HG02885 (cell line): Measurements from ENCODE around the gene KCNQ1.

Experiments used
- ATAC-seq: cut with Tn5 transposase; IDR thresholded peaks from one replicate; pipeline ENCODE4 v1.9.1; 2021; ENCODE audit warnings: mild to moderate bottlenecking; ENCODE audit not compliant: unreplicated experiment, poor library complexity

Gene KCNQ1

GRCh38 chr11:2833716-2834502 lies 389.1 kb downstream of the KCNQ1 start:
- no peak for ATAC-seq

- no peak for ATAC-seq
Measured at GRCh38 chr11:2834503-2835273, 389.9 kb downstream of the KCNQ1 start.

DNA sequence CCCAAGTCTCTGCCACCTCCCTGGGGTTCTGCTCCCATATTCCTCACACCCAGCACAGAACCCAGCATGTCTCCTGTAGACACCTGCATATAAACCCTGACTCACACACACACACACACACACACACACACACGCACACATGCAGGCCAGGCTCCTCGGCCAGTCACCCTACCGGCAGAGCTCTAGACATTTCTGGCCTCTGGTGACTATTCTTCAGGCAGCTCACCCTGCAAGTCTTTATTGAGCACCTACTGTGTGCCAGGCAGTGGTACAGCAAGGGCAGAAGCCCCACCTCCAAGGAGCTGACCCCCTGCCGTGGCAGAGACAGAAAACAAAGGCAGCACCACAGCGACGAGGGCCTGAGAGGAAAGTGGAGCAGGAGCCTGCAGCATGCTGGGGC lies 390.5 kb downstream of the KCNQ1 start:
- ATAC-seq, result no peak

DNA sequence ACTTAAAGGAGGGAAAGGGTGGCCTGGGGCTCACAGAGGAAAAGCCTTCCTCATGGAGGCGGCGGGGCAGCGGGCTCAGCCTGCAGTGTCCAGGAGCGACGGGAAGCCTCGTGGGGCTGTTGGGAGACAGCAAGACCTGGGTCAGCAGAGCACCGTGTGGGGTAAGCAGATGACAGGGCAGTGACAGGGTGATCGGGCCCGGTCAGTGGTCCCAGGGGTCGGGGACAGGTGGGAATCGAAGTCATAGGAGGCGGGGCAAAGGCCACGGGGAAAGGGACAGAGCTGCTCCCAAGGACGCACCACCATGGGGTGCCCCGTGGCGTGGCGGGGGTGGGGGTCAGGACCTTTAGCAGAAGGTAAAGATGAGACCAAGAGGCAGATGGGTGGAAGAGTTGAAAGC lies 390.9 kb downstream of the KCNQ1 start:
- no peak for ATAC-seq

DNA sequence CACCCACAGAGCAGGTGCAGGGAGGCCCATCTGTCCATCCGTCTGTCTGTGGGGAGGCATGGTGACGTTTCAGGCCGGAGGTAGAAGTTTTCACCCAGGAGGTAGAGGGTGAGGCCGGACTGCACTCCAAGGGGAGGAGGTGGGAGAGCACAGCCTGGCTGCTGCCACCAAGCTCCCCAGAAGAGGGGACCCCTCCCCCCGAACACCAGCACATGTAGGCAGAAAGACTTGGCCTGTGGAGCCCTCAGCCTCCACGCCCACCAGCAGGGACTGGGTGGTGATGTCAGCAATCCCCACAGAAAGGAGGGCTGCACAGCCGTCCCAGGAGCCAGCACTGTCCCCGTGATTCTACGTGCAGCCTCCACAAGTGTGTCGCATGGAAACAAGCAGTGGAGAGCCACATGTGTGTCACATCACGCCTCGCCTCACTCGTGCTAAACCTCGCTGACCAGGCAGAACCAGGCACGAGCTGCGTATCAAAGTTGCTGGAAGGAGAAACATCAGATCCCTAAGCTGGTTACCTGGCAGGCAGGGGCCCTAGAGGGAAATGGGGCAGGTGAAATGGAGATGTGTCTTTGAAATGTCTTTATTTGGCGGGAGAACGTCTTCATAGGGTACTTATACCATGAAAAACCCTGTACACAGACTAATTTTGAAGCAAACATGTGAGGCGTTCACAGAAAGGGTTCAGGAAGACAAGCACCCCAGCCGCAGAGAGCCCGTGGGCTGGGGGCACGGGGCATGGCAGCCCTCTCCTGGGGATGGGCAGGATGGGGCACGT lies 391.7 kb downstream of the KCNQ1 start:
- ATAC-seq, result no peak

- ATAC-seq, result no peak
Measured at GRCh38 chr11:2837096-2837601, 392.3 kb downstream of the KCNQ1 start.

DNA sequence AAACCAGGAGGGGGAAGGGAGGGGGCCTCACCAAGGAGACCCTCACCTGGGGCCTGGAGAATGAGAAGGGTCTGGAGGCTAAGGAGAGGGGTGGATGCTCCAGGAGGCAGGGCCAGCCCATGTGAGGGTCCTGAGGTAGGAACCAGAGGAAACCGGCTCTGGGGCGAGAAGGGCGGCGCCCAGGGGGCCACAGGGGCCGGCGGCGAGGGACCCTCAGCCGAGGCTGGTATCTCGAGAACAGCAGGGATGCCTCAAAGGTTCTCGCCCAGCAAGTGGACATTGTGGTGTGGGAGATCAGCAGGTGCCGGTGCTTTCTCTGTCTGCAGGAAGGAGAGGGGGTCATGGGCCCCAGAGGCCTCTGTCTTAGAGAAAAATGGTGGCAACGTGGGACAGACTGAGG lies 392.8 kb downstream of the KCNQ1 start:
- ATAC-seq, result no peak

GRCh38 chr11:2838091-2838490 lies 393.3 kb downstream of the KCNQ1 start:
- no peak for ATAC-seq

GRCh38 chr11:2838676-2839294 lies 394.0 kb downstream of the KCNQ1 start:
- ATAC-seq, result no peak

- ATAC-seq, result no peak
Measured at GRCh38 chr11:2839395-2839943, 394.7 kb downstream of the KCNQ1 start.

DNA sequence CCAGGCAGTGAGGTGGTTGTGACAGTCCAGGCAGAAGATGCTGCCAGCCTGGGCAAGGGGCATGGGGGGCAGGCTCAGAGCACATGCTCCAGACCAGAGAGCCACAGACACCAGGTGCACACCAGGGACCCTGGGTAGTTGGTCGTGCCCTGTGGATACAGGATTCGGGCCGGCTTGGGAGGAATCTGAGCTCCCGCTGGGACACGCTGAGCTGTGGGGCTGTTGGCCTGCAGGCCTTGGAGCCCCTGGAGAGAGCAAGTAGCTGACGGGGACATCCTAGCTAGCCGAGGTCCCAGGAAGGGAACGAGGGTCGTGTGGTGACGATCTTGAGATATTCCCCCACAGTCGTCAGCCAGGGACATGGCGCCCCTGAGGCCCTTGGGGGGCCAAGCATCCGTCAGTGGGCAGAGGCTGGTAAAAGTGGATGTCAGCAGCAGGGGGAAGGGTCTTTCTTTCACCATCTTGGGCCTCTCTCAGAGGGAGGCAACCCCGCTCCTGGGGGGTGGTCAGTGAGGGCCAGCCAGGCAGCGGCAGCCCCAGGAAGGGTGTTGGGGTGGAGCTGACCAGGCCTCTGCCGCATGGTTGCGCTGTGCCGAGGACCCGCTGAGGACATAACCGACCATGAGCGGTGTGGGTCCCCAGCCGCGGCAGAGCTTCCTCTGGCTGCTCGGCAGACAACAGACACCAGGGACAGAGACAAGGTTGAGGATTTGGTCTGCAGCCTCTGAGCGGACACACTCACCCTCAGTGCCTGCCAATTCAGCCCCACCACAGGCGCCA lies 396.8 kb downstream of the KCNQ1 start:
- ATAC-seq, result no peak

DNA sequence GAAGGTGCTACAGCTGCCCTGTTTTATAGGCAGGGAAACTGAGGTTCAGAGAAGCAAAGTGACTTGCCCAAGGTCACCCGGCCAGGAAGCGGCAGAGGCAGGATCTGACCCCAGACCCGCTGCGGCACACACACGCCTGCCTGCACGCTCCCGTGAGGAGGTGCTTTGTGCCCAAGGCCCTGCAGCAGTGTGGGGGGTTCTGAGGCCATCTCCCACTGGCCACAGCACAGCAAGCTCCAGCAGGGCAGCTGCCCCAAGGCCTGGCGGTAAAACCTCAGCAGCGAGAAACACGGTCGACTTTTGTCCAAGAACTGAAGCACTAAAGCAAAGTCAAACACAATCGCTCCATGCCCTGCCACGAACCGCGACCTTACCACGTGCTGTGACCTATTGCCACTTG lies 398.1 kb downstream of the KCNQ1 start:
- no peak for ATAC-seq

- ATAC-seq, result no peak
Measured at GRCh38 chr11:2843551-2843950, 398.7 kb downstream of the KCNQ1 start.

DNA sequence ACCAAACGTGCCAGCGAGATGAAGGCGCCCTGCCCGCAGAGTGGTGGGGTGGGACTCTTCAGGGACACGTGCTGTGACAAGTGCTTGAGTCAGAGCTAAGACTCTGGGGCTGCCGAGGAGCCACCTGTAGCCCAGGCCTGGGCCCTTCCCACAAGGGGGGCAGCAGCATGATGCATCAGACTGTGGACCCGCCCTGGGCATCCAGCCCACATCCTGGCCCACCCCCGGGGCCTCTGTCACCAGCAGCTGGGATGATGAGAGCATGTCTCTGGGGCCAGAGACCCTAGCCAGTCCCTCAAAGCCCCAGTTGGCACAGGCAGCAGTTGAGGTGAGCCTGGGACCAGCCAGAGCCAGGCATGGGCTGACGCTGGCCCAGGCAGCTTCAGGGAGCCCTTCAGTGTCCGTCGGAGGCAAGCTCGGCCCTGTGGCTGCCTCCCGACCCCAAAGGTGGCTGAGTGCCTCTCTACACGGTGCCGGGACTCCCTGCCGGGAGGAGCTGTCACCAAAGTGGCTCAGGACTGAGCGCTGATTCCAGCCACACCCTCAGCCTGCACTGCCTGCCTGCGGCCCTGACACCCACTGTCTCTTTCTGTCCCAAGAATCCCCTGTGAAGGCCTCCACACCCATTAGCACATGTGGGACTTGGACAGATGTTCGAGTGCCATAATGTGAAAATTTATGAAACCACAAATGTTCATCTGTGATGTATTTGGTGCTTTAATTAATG lies 399.5 kb downstream of the KCNQ1 start:
- ATAC-seq, result no peak

DNA sequence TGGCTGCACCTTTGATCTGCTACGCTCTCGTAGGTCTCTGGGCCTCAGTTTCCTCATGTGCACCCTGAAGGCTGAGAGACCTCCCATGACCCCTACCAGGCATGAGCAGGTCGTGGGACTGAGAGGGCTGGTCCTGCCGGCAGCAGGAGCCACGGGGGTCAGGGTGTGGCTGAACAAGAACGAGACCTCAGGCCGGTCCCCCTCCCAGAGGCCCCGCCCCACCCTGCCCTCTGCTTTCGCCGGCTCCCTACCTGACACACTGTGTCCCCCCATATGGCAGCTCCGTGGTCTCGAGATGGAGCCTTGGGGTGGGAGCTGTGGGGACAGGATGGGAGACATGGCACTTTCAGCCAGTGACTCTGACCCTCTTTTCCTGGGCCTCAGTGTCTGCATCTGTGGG lies 400.2 kb downstream of the KCNQ1 start:
- ATAC-seq, result no peak

DNA sequence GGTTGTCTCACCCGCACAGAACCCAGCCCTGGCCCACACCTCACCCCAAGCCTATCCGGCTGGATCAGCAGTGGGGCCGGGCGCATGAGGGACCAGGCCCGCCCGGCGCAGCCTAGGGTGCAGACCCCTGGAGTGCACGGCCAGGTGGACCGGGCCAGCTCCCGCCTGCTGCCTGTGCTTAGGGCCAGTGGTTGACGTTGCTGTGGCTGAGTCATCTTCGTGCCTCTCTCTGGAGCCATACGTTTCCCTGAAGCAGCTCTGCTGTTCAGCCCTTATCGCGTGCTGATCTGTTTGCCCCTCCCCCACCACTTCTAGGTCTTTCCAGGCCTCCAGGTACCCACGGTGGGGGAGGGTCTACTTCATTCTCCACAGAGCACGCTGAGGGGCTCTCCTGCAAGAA lies 401.2 kb downstream of the KCNQ1 start:
- no peak for ATAC-seq

DNA sequence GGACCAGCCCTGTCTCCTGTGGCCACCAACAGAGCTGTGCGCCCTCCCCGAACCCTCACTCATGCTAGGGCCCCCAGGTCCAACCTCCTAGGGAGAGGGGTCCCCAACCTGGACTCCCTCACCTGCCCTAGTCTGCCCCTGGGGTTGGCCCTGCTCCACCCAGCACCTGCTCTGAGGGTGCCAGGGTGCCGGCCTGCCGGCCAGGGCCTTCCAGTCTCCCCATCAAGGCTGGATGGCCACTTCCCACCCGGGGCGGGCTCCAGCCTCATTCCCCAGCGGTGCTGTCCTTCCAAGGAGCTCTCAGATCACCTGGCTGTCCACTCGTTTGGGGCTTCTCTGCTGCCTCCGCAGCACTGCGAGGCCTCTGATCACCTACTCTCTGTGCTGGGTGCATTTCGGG lies 401.7 kb downstream of the KCNQ1 start:
- no peak for ATAC-seq

DNA sequence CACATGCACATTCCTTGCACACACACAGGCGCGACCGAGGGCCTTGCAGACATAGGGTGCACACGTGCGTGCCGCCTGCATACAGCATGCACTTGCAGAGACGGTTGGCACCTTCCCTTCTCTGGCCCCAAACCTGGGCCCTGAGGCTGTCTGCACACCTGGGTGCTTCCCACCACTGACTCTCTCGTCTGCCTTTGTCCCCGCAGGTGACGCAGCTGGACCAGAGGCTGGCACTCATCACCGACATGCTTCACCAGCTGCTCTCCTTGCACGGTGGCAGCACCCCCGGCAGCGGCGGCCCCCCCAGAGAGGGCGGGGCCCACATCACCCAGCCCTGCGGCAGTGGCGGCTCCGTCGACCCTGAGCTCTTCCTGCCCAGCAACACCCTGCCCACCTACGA lies 402.8 kb downstream of the KCNQ1 start:
- ATAC-seq, result no peak

- no peak for ATAC-seq
Measured at GRCh38 chr11:2848497-2848896, 403.7 kb downstream of the KCNQ1 start.
